ENCODE results near the gene CCDC187.

The CCDC187 gene

DNA sequence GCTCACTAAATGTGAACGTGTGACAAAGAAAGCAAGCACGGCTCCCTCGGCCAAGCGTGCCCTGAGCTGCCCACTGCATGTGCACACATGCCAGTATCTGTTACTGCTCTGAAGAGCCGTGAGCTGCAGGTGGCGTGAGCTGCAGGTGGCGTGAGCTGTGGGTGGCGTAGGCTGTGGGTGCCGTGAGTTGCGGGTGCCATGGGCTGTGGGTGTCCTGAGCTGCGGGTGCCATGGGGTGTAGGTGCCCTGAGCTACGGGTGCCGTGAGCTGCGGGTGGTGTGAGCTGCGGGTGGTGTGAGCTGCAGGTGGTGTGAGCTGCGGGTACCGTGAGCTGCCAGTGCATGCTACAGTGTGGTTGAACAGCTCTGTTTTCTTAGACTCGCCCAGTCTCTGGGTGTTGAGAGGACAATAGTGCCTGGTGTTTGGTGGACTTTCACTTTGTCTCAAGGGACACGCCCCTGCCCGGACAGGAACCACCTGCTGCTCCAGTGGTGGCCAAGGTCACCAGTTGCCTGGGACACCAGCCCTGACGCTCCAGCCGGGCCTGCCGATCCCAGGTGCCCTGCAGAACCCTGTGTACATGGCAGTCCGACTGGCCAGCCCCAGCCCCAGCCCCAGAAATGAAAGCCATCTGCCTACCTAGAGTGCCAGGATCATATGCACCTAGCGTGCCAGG, 6.7 kb downstream of the CCDC187 start:
- no peak for DNase-seq (ENCODE audit: low spot score)

DNA sequence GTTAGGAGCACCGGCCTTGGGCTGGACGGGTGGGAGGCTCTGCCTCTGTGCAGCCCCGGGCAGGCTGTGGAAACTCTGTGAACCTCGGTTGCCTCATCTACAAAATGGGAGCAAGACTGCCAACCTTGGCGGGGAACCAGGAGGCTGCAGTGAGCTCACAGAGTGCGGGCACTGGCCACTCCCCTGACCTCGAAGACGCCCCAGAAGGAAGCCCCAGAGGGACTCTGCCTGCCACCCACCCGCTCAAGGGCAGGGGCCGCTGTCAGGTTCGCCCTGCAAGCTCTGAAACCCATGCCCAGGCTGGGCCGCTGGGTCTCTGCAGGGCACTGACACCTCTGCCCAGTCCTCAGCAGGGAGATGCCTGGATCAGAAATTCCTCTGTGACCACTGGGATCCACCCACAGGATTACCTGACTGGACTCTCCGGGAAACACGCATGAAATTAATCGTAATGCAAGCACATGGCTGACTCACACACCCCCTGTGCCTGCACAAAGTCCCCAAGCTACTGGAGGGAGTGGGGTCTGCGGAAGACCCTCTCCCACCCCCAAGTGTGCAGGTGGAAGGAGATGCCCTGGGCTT, 7.4 kb downstream of the CCDC187 start:
- no peak for DNase-seq (ENCODE audit: low spot score)

DNA sequence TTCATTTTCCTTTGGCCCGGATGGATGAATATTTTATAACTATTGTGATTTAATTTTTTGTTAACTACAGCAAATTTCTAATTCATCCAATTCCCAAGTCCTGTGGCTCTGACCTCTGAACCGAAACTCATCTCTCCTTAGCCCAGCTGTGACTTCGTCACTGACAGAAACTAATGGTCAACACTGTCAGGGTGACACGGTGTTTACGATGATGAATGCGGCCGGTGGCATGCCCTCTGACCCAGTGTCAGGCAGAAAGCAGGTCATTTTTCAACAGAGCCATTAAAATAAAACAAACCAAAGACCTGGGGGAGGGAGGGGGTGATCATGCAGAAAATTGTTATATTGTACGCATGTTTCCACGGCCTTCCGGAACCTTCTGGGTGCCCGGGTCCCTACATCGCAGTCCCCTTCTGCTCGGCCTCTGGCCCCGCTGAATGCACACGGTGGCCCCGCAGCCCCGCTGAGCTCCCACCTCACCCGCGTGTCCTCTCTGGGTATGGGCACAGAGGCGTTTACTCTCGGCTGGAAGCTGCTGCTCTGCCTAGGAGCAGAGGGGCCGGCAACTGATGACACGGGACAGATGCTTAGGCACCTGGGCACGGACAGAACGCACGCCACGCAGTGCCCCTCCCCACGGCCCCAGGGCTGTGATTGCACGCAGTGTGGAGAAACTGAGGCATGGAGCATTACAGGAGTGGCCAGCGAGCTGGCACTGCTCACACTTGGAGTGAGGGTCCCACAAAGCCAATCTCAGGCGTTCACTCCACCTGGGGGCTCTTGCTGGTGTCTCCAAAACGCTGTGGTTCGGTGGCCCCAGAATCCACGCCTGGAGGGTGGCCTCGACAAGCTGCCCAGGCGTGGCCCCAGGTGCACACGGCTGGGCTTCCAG, 8.1 kb downstream of the CCDC187 start:
- DNase-seq (ENCODE audit: low spot score) = no peak

DNA sequence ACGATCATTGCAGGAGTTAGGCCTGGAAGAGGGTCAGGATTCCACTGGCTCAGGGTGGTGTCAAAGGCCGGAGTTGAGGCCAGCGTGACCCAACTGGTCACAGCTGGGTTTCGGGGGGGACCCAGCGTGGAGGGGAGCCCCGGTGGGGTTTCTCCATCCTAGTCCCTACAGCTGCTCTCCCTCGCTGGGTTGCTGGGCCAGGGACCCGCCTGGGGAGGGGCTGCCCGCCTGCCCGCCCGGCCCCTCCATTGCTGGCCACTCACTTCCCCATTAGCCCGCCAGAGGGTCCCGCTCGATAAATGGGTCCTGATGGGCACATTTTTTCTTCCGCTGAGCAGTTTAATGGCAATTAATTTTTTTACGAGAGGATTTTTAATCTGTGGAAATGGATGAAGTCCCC, 8.8 kb downstream of the CCDC187 start:
- no peak for DNase-seq (ENCODE audit: low spot score)

DNA sequence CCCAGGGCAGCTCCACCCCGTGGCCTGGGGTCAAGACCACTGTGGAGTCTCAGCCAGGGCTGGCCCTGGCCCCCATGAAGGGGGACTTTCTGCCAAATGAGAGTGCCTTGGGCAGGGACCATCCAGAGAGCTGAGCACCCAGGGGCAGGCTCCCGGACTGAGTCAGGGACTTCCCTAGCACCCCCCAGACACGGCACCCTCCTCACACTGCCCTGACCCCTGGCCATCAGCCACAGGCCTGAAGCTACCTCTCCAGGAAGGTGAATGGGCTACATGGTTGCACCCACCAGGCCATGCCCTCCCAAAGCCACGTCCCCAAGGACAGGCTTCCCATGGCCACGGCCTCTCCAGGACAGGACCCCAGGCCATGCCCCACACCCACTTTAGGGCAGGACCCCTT, 9.5 kb downstream of the CCDC187 start:
- DNase-seq (ENCODE audit: low spot score) = no peak

DNA sequence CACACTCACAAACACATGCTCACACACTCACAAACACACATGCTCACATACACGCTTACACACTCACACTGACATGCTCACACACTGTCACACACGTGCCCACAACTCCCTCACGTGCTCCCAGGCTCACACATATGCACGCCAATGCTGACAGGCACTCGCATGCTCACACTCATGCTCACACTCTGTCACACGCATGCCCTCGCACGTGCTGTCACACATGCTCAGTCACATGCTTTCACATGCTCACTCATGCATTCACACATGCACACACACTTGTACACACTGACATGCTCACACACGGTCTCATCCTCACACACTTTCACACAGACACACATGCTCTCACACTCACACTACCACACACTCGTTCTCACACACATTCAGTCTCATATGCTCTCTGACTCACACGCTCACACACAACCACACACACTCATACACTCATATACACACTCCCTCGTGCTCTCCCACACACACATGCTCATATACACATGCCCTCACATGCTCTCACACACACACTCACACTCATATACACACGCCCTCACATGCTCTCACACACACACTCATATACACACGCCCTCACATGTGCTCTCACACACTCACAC, 10.3 kb downstream of the CCDC187 start:
- DNase-seq (ENCODE audit: low spot score) = no peak

DNA sequence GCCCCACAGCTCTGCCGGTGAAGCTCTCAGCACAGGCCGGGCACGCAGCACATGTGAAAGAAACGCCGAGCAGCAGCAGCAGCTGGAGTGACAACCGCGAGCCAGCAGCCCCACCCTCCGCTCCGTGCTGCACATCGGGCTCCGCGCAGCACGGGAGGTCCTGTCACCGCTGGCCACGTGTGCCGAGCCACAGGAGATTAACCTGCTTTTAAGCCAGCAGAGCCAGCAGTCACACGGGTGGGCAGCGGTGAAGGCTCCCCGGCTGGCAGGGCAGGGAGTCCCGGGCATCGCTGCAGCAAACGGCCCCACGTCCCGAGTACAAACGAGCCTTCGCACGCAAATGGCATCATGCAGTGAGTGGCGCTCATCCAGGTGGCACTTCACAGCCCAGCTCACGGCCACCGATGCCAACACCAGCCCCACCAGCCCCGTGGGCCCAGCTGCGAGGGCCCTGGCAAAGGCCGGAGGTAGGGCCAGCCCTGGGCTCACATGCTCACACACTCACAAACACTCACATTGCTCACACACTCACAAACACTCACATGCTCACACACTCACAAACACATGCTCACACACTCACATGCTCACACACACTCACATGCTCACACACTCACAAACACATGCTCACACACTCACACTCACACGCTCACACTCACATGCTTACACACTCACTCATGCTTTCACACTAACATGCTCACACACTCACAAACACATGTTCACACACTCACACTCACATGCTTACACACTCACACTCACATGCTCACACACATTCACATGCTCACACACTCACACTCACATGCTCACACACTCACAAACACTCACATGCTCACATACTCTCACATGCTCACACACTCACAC, 11.1 kb downstream of the CCDC187 start:
- no peak for DNase-seq (ENCODE audit: low spot score)

DNA sequence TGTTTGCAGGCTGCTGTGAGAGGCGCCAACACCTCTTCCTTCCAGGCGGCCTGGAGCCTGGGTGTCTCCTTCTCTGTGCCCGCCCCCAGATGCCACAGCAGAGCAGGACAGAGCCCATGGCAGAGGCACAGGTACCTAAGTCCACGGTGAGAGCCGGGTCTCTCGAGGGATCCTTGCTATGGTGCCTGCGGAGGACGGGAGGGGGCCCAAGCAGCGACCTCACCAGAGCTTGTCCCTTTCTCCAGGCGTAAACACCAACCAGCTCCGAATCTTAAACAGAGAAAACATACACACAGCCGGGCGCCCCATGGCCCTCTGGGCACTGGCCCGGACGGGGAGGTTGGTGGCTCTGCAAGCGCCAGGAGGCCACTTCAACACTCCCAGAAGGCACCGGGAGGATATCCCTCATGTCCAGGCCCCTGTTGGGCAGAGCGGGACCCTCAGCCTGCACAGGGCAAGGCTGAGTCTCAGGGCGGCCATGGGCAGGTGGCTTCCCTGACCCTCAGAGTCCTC, 11.8 kb downstream of the CCDC187 start:
- no peak for DNase-seq (ENCODE audit: low spot score)

DNA sequence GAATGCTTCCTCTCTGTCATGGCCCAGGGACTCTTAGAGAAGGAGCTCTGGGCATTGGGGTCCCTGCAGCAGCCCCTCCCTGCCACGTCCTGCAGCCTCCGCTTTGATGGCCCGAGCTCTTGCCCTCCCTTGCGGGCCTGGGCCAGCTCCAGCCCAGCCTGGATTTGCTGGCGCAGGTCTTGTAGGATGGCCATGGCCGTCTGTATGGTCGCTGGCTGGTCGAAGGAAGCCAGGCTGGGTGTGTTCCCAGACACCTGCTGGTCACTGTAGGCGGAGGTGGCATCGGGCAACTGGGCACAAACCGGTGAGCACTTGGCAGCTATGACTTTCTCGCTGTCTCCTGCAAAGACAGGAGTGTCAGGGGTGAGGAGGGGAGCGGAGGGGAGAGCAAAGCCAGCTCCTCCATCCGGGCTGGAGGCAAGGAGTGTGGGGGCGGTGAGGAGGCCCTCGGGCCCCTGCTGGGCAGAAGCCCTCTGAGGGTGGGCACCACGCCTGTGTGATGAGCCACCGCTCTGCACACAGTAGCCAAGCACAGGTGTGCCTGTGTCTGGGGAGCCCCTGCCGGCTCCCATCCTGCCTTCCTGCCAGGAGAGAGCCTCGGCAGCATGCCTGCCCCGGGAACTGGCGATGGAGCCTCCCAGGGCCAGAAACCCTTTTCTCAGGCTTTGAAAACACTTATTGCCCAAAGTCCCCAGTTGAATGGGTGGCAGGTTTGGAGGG, 12.4 kb downstream of the CCDC187 start:
- DNase-seq (ENCODE audit: low spot score) = no peak

DNA sequence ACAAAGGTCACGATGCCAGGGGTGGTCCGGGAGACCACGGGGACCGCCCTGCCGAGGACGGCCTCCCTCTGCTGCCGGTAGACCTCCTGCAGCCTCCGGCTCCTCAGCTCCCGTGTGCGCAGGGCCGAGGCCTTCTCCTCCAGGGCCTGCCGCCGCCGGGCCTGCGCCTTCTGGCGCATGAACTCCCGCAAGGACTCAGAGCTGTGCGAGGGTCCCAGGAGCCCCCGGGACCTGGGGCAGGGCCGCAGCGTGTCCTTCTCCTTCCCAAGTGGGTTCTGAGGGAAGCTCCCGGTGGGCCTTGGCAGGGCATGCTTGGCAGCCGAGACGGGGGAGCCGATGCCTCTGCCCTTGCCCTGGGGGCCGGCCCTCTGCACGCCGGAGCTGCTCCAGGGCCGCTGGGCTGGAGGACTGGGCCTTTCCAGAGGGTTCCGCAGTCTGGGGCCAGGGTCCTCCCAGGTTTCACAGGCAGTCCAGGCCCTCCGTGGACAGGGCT, 13.3 kb downstream of the CCDC187 start:
- no peak for DNase-seq (ENCODE audit: low spot score)

DNA sequence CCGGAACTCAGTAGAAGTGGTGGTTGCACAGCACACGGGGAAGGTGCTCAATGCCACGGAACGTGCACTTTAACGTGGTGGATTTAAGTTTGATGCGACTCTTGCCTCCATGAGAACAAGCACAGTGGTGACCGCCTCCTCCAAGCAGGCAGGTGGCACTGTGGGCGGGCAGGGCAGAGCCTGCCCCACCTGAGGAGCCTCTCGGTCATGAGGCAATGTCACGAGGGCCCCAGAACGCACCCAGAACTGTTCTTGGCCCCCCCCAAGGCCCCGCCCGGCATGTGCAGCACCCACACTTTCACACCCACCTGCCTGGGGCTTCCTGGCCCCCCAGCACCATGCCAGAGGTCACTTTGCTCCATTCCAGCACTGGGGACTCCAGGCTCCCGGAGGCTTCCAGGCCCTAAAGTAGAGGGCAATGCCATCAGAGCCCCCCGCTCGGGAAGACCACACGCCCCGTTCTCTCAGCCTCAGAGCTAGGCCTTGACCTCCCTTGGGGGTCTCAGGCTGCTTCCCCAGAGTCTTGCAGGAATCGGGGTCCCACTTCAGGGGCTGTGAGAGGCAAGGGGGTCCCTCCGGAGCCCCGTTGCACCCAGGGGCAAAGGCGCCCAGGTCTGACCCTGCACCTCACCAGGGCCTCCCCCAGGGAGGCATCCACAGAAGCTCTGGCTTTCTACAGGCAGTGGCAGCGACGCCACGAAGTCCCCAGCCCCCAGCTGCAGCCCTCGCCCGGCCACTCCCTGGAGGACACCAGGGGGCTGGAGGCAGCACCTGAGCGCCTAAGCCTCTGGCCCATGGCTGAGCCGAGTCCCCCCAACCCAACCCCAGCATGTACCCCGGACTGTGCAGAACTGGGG, 14.0 kb downstream of the CCDC187 start:
- DNase-seq (ENCODE audit: low spot score) = no peak

DNA sequence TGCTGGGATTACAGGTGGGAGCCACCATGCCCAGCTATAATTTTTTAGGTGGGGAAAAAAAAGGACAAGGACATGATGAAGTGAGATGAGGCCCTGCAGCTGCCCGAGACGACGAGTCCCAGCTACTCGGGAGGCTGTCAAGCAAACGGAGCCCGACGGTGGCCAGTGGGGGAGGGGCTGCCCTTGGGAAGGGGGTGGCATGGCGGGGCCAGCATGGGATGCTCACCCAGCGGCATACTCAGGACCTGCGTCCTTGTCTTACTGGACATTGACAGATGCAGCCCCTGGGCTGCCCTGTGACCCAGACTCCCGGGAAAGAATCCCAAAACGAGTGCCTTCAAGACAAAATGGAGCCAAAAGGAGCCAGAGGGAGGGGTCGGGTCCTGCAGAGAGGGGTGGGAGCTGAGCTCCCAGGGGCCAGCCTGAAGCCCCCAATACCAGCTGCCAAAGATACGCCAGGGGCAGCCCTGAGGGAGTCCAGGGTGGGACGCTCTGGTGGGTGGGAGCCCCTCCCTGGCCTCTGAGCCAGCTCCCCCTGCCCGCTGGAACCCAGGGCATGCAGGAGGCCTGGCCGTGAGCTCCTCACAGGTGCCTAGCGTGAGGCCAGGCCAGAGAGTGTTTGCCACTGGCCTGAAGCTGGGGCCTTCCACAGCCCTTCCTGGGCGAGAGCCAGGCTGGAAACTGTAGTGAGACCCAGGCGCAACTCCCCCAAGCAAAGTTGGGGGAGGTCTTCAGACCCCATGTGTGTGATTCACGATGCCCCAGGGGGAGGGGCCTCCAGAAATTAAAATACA, 15.7 kb downstream of the CCDC187 start:
- no peak for DNase-seq (ENCODE audit: low spot score)

DNA sequence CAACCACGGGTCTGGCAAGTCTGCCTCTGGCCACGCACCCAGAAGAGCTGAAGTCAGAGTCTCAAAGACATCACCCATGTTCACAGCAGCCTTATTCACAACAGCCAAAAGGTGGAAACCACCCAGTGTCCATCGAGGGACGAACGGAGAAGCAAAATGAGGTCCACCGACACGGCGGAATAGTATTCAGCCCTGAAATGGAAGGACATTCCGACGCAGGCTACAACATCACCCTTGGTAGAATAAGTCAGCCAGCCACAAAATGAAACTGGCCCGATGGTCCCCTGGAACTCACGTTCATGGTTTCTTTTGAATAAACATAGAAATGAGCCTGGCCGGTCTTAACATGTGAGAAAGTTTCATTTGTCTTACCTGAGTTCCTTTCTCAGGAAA, 16.9 kb downstream of the CCDC187 start:
- DNase-seq (ENCODE audit: low spot score) = no peak

DNA sequence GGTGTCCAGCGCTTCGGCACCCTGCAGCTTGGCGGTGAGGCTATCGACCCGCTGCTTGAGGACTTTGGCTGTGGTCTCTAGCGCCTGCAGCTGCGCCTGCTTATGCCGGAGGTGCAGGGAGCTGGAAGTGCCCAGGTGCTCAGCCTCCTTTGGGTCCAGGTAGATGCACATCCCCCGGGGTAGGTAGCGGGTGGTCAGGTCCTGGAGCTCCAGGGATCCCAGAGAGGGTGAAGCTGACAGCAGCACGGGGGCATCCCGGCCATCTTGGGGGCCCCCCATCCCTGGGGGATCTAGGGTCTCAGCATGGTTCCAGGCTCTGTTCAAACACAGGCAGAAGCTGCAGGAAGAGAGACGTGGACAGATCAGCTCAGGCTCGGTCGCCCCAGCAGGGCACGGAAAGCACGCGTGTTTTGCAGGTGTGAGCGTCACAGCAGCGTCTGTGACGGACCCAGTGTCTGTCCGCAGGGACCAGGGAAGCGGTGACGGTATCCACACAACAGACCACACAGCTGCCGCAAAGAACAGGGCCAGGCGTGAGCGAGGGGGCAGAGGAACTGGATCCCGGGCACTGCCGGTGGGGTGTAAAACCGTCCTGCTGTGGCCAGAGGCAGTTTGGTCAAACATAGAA, 17.4 kb downstream of the CCDC187 start:
- no peak for DNase-seq (ENCODE audit: low spot score)

DNA sequence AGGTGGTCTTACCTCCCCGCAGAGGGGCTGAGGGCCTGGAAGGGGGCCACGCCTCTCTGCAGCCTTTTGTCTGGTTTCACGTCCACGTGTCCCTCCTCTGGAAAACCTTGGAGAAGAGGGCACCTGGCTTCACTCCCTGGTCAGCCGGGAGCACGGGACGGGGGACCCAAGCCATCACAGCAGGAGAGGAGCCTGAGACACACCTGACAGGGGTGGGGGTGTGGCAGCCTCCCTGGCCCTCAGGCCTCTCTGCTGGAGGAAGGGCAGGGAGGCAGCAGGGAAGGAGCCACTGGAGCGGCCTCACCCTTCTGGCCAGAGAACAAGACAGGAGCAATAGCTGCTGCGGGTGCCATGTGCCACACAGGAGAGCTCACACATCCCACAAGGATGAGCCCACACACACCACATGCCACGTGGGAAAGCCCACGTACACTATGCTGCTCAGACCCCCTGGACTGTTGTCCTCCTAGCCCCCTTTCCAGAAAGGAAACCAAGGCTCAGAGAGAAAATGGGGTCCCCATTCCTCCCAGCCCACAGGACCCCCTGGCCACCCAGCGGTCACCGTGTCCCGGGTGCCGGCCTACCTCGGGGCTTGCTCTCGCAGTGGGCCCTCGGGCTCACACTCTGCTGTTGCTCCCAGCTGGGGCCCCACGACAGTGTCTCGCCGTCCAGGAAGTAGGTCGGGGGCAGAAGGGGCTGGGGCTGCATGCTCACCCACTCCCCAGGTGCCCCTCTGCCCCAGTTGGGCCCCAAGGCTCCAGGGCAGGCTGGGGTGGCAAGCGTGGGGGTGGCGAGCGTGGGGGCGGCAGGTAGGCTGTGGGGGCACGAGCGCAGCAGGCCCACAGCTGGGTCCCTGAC, 18.2 kb downstream of the CCDC187 start:
- DNase-seq (ENCODE audit: low spot score) = no peak

DNA sequence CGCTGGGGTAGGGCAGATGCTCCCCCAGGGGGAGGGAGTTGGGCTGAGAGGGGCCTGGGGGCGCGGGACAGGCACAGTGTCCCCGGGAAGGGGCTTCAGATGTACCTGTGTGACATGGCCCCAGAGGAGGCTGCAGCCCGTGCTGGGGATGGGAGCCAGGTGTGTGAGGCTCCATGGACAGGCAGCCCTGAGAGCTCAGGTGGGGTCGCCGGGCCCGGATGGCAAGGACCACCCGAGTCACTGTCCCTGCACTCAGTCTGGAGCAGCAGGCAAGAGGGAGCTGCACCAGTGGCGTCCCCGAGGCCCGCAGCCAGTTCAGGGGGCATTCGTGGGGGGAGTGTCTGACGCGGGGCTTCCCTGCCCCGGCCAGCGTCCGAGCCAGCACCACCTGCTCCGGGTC, 18.9 kb downstream of the CCDC187 start:
- DNase-seq (ENCODE audit: low spot score) = no peak

DNA sequence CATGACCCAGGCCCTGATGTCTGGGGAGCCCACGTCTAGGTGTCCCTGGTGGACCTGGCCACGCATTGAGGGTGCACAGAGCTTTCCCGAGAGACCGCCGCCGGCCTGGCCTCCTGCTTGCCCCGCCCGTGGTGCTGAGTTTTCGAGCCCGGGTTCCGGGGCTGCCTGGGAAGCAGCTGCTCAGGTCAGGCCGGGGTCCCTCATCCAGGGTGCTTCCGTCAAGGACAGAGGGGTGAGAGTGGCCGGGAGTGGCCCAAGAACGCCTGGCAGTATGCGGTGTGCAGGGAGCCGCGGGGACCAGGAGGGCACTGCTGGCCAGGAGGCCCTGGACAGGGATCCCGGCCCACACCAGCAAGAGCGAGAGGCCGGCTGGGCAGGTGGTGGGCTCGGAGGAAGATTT, 19.6 kb downstream of the CCDC187 start:
- no peak for DNase-seq (ENCODE audit: low spot score)
